ENCODE data around the gene CLASP1.

Gene CLASP1

GRCh38 chr2:121575800-121576199, 73.5 kb downstream of the CLASP1 start:
- H3K4me3 ChIP-seq (replicated peaks; ENCODE audit: insufficient read depth, low read length) = no peak overlapping the region
- DNase-seq (ENCODE audit: low read depth in 1 of 2, low spot score in 1 of 2) = no peak
- no peak overlapping the region for H3K27ac ChIP-seq (replicated peaks)
- no peaks in the 10 kb centered on the region for H3K27me3 ChIP-seq (ENCODE audit: insufficient read depth, poor library complexity, severe bottlenecking)
- TF ChIP-seq REST (IDR thresholded peaks at IDR 0.05; ENCODE audit: insufficient replicate concordance, low read depth) (no peak), CTCF (IDR thresholded peaks at IDR 0.05; ENCODE audit: insufficient read depth, low read length) (no peak), SPI1 (IDR thresholded peaks at IDR 0.05; ENCODE audit: borderline replicate concordance, low read depth) (no peak), GABPA (IDR thresholded peaks at IDR 0.05; ENCODE audit: low read depth) (no peak), POLR2AphosphoS5 (IDR thresholded peaks at IDR 0.05; ENCODE audit: low read depth) (no peak)

GRCh38 chr2:121570667-121571055, 78.6 kb downstream of the CLASP1 start:
- TF ChIP-seq SPI1 (IDR thresholded peaks at IDR 0.05; ENCODE audit: borderline replicate concordance, low read depth) = no peak
- TF ChIP-seq CTCF (IDR thresholded peaks at IDR 0.05; ENCODE audit: insufficient read depth, low read length) = no peak
- no peak for TF ChIP-seq POLR2AphosphoS5 (IDR thresholded peaks at IDR 0.05; ENCODE audit: low read depth)
- TF ChIP-seq GABPA (IDR thresholded peaks at IDR 0.05; ENCODE audit: low read depth) = no peak
- TF ChIP-seq REST (IDR thresholded peaks at IDR 0.05; ENCODE audit: insufficient replicate concordance, low read depth) = no peak
- DNase-seq (ENCODE audit: low read depth in 1 of 2, low spot score in 1 of 2) = no peak
- H3K4me3 ChIP-seq (replicated peaks; ENCODE audit: insufficient read depth, low read length) = no peak overlapping the region
- no peaks in the 10 kb centered on the region for H3K27me3 ChIP-seq (ENCODE audit: insufficient read depth, poor library complexity, severe bottlenecking)
- no peak overlapping the region for H3K27ac ChIP-seq (replicated peaks)

GRCh38 chr2:121570036-121570666, 79.1 kb downstream of the CLASP1 start:
- DNase-seq (ENCODE audit: low read depth in 1 of 2, low spot score in 1 of 2) = no peak
- Histone ChIP-seq H3K27me3 (ENCODE audit: insufficient read depth, poor library complexity, severe bottlenecking) (no peaks in the 10 kb centered on the region), H3K4me3 (replicated peaks; ENCODE audit: insufficient read depth, low read length) (no peak overlapping the region), H3K27ac (replicated peaks) (no peak overlapping the region)
- no peak for TF ChIP-seq GABPA (IDR thresholded peaks at IDR 0.05; ENCODE audit: low read depth)
- TF ChIP-seq CTCF (IDR thresholded peaks at IDR 0.05; ENCODE audit: insufficient read depth, low read length) = no peak
- no peak for TF ChIP-seq REST (IDR thresholded peaks at IDR 0.05; ENCODE audit: insufficient replicate concordance, low read depth)
- TF ChIP-seq POLR2AphosphoS5 (IDR thresholded peaks at IDR 0.05; ENCODE audit: low read depth) = no peak
- no peak for TF ChIP-seq SPI1 (IDR thresholded peaks at IDR 0.05; ENCODE audit: borderline replicate concordance, low read depth)

All from HL-60 (cell line).